Smooth muscle cell (in vitro differentiated cells): Measurements from ENCODE around the gene GAD2. TPM values are rescaled to one million over a fixed set of nuclear protein-coding genes. Genes with fewer than 3 reads are reported as not detected.

ENCODE experiments used
- DNase-seq: peaks from one replicate; lab custom pipeline; 2025; ENCODE audit not compliant: unreplicated experiment; lab: John Stamatoyannopoulos, UW
- H2AFZ ChIP-seq: fragments of 200-600 bp; sonication (generic); 2 replicates; pipeline ENCODE4 v1.6.0; 2016; ENCODE audit warnings: antibody characterized with exemption, low read depth, mild to moderate bottlenecking
- H3F3A ChIP-seq: fragments of 200-600 bp; sonication (generic); 2 replicates; pipeline ENCODE4 v1.6.0; 2017; ENCODE audit warnings: antibody characterized with exemption, low read depth
- H3K27ac ChIP-seq: fragments of 200-600 bp; sonication (generic); 2 replicates; pipeline ENCODE4 v1.5.1; 2016; ENCODE audit warnings: low read depth, mild to moderate bottlenecking
- H3K27me3 ChIP-seq: fragments of 200-600 bp; sonication (generic); 2 replicates; pipeline ENCODE4 v1.6.1; 2016; ENCODE audit warnings: low read depth, mild to moderate bottlenecking
- H3K36me3 ChIP-seq: fragments of 200-600 bp; sonication (generic); 2 replicates; pipeline ENCODE4 v1.5.1; 2016; ENCODE audit warnings: low read depth
- H3K4me1 ChIP-seq: fragments of 200-600 bp; sonication (generic); 2 replicates; pipeline ENCODE4 v1.5.1; 2016; ENCODE audit warnings: low read depth
- H3K4me2 ChIP-seq: fragments of 200-600 bp; sonication (generic); 2 replicates; pipeline ENCODE4 v1.6.0; 2016; ENCODE audit warnings: mild to moderate bottlenecking
- H3K4me3 ChIP-seq: fragments of 200-600 bp; sonication (generic); 2 replicates; pipeline ENCODE4 v1.5.1; 2016; ENCODE audit warnings: mild to moderate bottlenecking
- H3K79me2 ChIP-seq: fragments of 200-600 bp; sonication (generic); 2 replicates; pipeline ENCODE4 v1.6.0; 2016; ENCODE audit warnings: low read depth, mild to moderate bottlenecking
- H3K9ac ChIP-seq: fragments of 200-600 bp; sonication (generic); 2 replicates; pipeline ENCODE4 v1.6.0; 2016; ENCODE audit warnings: low read depth
- H3K9me3 ChIP-seq: fragments of 200-600 bp; sonication (generic); replicated peaks from 2 replicates; pipeline ENCODE4 v1.5.1; 2016; ENCODE audit warnings: low read depth
- H4K20me1 ChIP-seq: fragments of 200-600 bp; sonication (generic); 2 replicates; pipeline ENCODE4 v1.6.0; 2016; ENCODE audit warnings: low read depth
- WGBS: methylation state at CpG from one replicate; pipeline ENCODE4 v1.1.7; 2016; ENCODE audit warnings: low lambda C conversion rate; 5-methylcytosine and 5-hydroxymethylcytosine counted together
- polyA plus RNA-seq: library from polyadenylated mRNA; unstranded; fragments of >200 nt; fragmentation: Nextera tagmentation; extraction: Ambion mirVana; gene quantifications from 2 replicates; pipeline ENCODE4 v1.2.1, GENCODE V29; 2016
- total RNA-seq: library from RNA; depleted of rRNA; stranded (reverse); fragments of >200 nt; gene quantifications from 2 replicates; pipeline ENCODE4 v1.2.3, GENCODE V29; 2014
- TF ChIP-seq, protein P1 (sequence below): fragments of 200-600 bp; sonication (generic); IDR thresholded peaks from 2 replicates; pipeline ENCODE4 v1.5.1; 2017; ENCODE audit warnings: borderline replicate concordance, mild to moderate bottlenecking, antibody characterized with exemption; ENCODE audit not compliant: insufficient read depth, poor library complexity, severe bottlenecking

GAD2 gene
- total and polyA plus RNA-seq, 2 experiments from 2014 or later: not detected

DNA sequence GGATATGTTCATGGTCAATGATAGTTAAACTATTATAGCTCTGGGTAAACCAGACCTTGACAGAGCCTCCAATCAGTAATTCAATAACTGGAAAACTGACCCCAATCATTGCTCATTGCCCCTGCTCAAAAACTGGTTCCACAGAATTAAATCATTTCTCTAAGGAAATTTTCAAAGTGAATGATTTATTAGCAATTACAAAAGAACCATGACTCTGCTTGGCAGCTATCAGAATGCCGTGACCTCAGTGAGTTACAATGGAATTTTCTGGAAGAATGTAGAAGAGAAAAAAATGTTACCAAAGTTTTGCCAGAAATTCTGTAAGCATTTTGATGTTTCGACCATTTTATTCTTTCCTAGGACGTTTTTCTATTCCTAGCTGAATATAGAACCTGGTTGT is 114.8 kb downstream of the GAD2 start:
- H4K20me1 ChIP-seq: no peaks in the 10 kb centered on the region
- H3K4me2 ChIP-seq: no peak overlapping the region
- H3K79me2 ChIP-seq: no peaks in the 10 kb centered on the region
- 86% methylated on average over 3 of the region's 3 CpGs for WGBS
- no peaks in the 10 kb centered on the region for H3K9me3 ChIP-seq
- no peak for DNase-seq
- H3K4me3 ChIP-seq: no peak overlapping the region
- H2AFZ ChIP-seq: no peak overlapping the region
- no peaks in the 10 kb centered on the region for H3K36me3 ChIP-seq
- H3K27ac ChIP-seq: peak overlapping the region; percentile 33
- H3K4me1 ChIP-seq: no peaks in the 10 kb centered on the region
- no peak overlapping the region for H3K9ac ChIP-seq
- H3K27me3 ChIP-seq: no peaks in the 10 kb centered on the region
- TF ChIP-seq, protein P1, sequence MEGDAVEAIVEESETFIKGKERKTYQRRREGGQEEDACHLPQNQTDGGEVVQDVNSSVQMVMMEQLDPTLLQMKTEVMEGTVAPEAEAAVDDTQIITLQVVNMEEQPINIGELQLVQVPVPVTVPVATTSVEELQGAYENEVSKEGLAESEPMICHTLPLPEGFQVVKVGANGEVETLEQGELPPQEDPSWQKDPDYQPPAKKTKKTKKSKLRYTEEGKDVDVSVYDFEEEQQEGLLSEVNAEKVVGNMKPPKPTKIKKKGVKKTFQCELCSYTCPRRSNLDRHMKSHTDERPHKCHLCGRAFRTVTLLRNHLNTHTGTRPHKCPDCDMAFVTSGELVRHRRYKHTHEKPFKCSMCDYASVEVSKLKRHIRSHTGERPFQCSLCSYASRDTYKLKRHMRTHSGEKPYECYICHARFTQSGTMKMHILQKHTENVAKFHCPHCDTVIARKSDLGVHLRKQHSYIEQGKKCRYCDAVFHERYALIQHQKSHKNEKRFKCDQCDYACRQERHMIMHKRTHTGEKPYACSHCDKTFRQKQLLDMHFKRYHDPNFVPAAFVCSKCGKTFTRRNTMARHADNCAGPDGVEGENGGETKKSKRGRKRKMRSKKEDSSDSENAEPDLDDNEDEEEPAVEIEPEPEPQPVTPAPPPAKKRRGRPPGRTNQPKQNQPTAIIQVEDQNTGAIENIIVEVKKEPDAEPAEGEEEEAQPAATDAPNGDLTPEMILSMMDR: no peak
- H3F3A ChIP-seq: peaks cover 9% of the 10 kb centered on the region

DNA sequence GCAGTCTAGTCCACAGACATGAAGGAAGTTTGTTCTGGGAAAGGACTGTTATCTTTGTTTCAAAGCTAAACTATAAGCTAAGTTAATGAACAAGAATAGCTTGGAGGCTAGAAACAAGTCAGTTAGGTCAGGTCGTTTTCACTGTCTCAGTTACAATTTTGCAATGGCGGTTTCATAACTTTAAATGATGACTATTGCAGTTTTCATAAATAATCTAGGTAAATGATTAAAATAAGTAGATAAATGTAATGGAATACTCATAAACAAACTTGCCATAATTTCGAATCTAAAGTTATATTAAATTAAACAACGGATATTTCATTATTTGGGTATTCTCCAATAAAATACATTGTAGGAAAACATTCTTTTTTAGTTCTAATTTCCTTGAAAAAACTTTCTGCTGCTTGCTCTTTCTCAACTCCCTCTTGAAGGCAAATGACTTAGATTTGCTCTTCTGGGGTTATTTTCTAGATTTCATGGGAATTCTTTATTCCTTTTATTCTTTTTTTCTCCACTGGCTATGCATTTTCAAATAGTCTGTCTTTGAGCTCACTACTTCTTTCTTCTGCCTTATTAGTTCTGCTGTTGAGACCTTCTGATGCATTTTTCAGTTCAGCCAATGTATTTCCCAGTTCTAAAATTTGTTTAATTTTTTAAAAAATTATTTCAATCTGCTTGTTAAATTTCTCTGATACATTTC is 117.8 kb downstream of the GAD2 start:
- DNase-seq: no peak
- no peak overlapping the region for H3K4me2 ChIP-seq
- H3K27ac ChIP-seq: no peak overlapping the region
- no peaks in the 10 kb centered on the region for H3K9me3 ChIP-seq
- H3K79me2 ChIP-seq: no peaks in the 10 kb centered on the region
- WGBS: 75% methylated on average over 4 of the region's 4 CpGs
- no peaks in the 10 kb centered on the region for H4K20me1 ChIP-seq
- no peaks in the 10 kb centered on the region for H3K27me3 ChIP-seq
- H3K36me3 ChIP-seq: no peaks in the 10 kb centered on the region
- no peak overlapping the region for H3K9ac ChIP-seq
- no peak overlapping the region for H2AFZ ChIP-seq
- no peaks in the 10 kb centered on the region for H3K4me1 ChIP-seq
- no peak overlapping the region for H3K4me3 ChIP-seq
- H3F3A ChIP-seq: peaks cover 9% of the 10 kb centered on the region
- TF ChIP-seq, protein P1: no peak

DNA sequence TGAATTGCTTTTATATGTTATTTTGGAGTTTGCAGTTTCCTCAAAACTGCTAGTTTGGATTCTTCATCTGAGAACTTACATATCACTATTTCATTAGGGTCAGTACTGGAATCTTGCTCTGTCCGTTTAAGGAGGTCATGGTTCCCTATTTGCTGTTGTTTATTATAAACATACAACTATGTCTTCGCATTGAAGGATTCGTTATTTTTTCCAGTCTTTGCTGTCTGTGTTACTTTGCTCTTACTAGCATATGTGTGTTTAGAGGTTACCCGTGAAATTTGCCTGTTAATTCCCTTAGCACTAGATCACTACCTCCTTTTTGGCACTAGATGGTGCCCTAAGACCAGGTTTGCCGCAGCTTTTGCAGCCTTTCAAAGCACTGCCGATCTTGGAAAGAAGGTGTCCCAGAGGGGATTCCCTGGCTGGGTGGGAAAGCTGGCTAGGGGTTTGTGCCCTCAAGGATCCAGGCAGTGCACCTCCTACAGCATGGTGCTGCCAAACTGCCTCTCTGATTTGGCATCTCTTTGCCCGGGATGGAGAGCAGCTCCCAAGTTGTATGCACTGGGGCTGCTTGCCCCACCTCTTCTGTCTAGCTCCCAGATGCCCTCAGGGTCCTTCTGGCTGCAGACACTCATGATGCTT is 118.5 kb downstream of the GAD2 start:
- no peaks in the 10 kb centered on the region for H3K27me3 ChIP-seq
- H3K27ac ChIP-seq: no peak overlapping the region
- H3K4me2 ChIP-seq: peak overlapping the region; percentile 69
- TF ChIP-seq, protein P1: peak; percentile 76
- H3K79me2 ChIP-seq: no peaks in the 10 kb centered on the region
- H3K9ac ChIP-seq: no peak overlapping the region
- H3K36me3 ChIP-seq: no peaks in the 10 kb centered on the region
- no peaks in the 10 kb centered on the region for H4K20me1 ChIP-seq
- H3K9me3 ChIP-seq: no peaks in the 10 kb centered on the region
- no peak for DNase-seq
- WGBS: 10% methylated on average over 7 of the region's 7 CpGs
- no peaks in the 10 kb centered on the region for H3K4me1 ChIP-seq
- peaks cover 9% of the 10 kb centered on the region for H3F3A ChIP-seq
- H3K4me3 ChIP-seq: no peak overlapping the region
- H2AFZ ChIP-seq: peak overlapping the region; percentile 2
